Myometrial cell (primary cell): Measurements from ENCODE around the gene FOSL1. TPM values are rescaled to one million over a fixed set of nuclear protein-coding genes. Genes with fewer than 3 reads are reported as not detected.

Experiments
- total RNA-seq: library from RNA; depleted of rRNA; stranded (reverse); fragments of >200 nt; gene quantifications from 2 replicates; pipeline ENCODE4 v1.2.3, GENCODE V29; 2015

Gene FOSL1
- total RNA-seq: 31.4 and 37.2 TPM in 2 replicates

GRCh38 chr11:65900125-65900898 is at the start of gene FOSL1:
Gene FOSL1 (minus strand): TSS chr11:65900388. CDS start chr11:65900339, 49 bp downstream.

DNA sequence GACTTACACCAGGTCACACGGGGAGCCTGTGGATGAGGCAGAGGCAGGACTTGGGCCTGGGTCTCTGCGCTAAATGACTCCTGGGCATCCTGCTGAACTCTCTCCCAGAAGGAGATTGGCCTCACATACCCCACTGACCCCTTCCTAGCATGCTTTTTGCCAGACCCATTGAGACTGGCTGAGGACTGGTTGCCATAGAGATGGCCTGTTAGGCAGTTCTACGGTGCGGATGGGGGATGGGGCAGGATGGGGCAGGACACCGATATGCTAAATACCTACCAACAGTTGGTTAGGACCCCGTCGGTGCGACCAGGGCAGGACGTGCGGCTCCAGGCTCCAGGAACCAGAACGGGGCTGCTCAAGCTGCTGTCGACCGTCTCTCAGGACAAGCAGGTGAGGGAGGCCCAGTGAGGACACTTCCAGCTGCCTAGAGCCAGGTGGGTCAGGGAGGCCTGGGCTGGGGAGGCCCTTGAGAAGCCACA is 45.3 kb upstream of the FOSL1 start, which contains the start of gene TSGA10IP:
TSS of gene TSGA10IP (plus strand) at position 51 of the 482 bp plus-strand sequence. CDS start at position 247, 196 bp downstream.

GRCh38 chr11:65919141-65919572 is 19.0 kb upstream of the FOSL1 start, which contains the start of gene DRAP1:
Gene DRAP1 (plus strand): TSS chr11:65919426. CDS start chr11:65919502, 76 bp downstream.

DNA sequence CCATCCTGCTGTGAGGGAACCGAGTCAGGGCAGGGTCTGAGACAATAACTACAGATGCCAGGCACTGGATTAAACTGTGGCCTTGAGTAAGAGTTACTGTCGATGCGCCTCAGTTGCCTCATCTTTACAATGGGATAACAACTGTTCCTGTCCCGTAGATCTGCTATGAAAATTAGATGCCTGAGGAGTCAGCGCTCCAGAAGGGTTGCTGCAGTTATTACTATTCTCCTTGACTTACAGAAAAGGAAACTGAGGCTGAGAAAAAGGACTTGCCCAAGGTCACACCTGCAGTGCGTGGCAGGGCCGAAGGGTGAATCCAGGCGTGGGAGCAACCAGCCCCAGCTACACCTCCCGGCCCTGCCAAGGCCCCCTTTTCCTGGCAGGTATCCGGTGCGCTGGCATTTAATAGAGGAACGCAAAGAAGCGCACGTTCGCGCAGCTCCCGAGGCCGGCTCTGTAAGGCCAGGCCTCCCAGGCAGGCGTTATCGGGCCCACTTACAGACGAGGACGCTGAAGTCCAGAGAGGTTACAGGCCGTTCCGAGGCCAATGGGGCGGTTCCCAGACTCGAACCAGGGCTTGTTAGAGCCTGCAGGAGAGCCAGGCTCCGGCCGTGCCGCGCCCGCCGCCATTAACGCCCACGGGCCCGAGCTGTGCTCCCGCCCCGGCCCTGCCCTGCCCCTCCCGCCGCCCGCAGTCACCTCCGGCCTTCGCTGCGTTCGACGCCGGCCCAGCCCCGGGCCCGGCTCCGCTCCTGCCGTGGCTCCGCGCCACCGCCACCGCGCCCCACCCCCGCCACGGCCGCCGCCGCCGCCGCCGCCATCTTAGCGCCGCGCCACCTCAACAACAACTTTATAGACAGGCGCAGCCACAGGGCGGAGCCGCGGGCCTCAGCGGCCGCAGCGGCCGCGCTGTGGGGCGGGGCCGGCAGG is 18.3 kb upstream of the FOSL1 start, which contains the start of gene C11orf68:
TSS of gene C11orf68 (minus strand) at position 852 of the 930 bp plus-strand sequence. CDS start at position 821, 31 bp downstream.

GRCh38 chr11:65890324-65891218 is 9.6 kb downstream of the FOSL1 start, which contains the start of gene CCDC85B:
Gene CCDC85B (plus strand): TSS chr11:65890673. CDS start chr11:65890784, 111 bp downstream.

GRCh38 chr11:65888163-65888814 is 11.9 kb downstream of the FOSL1 start, which contains the start of gene FIBP:
Gene FIBP (minus strand): TSS chr11:65888471. CDS start chr11:65888418, 53 bp downstream.

DNA sequence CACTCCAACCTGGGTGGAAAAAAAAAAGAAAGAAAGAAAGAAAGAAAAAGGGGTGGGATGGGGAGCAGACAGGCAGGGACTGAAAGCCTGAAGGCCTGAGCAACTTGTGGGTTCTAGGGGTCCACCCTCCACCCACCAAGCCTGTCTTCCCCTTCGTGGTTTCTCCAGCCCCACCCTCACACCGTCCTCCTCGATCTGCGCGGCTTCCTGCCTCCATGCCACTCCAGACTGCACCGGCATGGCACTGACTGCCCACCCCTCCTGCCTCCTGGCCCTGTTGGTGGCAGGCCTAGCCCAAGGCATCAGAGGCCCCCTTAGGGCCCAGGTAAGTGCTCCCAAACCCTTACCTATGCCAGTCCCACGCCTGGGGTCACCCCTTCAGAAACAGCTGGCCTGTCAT is 20.6 kb downstream of the FOSL1 start, which contains the start of gene CTSW:
TSS of gene CTSW (plus strand) at position 221 of the 400 bp plus-strand sequence. CDS start at position 239, 18 bp downstream.

DNA sequence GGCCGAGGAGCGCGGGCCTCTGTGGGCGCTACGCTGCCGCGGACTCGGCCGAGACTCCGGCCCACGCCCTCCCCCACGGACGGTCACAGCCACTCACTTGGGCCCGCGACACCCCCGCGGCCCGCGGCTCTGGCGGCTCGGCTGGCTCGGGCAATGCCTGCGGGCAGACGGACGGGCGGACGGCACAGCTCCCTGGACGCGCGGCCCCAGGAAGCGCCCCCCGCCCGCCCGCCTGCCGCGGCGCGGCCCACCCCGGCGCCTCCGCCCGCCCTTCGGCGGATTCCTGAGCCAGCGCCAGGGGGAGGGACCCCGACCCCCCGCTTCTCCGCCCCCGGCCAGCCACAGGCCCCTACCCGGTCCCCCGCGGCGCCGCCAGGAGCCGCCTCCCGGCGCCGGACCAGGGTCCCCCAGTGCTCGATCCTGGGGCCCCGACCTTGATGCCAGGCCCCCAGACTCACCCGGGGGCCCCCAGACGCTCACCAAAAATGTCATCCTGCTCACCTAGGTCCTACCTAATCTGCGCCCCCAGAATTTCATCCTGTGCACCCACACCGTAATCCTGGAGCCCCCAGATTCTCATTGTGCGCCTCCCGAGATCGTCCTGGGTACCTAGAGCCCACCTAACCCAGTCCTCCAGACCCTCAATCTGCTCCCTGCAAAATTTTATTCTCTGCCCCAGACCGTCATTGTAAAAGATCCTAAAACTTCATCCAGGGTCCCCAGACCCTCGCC is 27.4 kb downstream of the FOSL1 start, which contains the start of gene EFEMP2:
TSS of gene EFEMP2 (minus strand) at position 215 of the 732 bp plus-strand sequence. CDS start 446 bp downstream, outside the sequence.

DNA sequence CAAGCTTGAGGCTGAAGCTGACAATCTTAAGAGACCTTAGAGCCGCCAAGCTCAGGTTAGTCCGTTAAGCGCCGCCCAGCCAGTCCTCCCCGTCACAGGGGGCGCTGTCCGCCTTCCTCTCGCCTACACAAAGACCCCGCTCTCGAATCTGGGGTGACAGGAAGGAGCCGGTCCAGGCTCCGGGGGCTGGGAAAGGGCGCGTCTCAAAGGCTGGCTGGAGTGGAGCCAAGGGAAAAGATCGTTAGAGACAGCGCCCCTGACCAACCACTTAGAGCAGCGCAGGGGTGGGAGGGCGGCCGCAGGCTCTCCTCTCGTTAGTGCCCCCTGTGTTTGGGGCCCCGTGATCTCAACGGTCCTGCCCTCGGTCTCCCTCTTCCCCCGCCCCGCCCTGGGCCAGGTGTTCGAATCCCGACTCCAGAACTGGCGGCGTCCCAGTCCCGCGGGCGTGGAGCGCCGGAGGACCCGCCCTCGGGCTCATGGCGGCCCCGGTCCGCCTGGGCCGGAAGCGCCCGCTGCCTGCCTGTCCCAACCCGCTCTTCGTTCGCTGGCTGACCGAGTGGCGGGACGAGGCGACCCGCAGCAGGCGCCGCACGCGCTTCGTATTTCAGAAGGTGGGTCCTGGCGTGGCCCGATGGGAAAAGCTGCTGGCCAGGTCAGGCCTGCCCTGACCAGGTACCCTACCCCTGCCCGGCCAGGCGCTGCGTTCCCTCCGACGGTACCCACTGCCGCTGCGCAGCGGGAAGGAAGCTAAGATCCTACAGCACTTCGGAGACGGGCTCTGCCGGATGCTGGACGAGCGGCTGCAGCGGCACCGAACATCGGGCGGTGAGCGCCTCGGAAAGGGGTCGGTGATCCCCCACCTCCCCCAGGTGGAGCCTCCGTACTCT is 39.7 kb downstream of the FOSL1 start, which contains the start of gene MUS81:
TSS of gene MUS81 (plus strand) at position 156 of the 887 bp plus-strand sequence. CDS start at position 477, 321 bp downstream.

DNA sequence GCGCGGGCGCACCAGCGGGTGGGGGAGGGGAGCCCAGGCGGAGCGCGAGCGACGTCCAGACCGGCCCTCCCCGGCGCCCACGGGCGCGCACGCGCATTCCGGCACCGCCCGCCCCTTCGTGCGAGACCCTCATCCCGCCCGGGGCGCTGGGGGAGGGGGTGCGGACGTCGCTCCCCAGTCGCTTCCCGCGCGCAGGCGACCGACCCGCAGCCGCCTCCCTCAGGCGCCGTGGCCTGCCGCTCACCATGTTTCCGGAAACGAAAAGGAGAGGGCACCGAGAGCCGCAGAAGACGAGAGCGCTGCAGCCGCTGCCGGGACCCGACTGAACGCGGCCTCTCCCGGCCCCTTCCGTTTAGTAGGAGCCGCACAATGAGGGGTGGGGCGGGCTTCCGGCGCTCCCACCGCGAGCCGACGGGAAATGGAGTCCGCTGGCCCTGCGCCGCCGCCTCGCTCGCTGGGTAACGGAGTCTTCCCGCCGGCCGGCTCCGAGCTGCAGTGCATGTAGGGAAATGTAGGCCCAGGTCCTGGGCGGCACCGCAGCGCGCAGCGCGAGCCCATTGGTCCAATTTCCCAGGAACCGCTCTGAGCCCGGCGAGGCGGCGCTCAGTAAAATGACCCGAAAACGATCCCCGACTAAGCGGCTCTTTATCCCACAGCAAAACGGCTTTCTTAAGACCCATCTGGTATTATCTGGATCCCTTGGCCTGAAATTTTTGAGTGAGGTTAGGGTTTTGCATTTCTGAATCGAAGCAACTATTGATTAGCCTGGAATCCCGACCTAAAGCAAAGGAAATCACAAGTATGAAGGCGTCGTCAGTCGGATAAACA is 42.1 kb downstream of the FOSL1 start, which contains the start of gene CFL1:
TSS of gene CFL1 (minus strand) at position 328 of the 828 bp plus-strand sequence. CDS start at position 247, 81 bp downstream.

Other genes with a start within 250 kb of the FOSL1 start
- 28.8 and 37.6 TPM in 2 replicates for gene RELA, start 237.5 kb downstream of the FOSL1 start, total RNA-seq
- 27.1 and 34.3 TPM in 2 replicates for gene KAT5, start 188.1 kb downstream of the FOSL1 start, total RNA-seq
- 81.2 and 103 TPM in 2 replicates for gene RNASEH2C, start 179.6 kb downstream of the FOSL1 start, total RNA-seq
- gene AP5B1, start 119.4 kb downstream of the FOSL1 start, total RNA-seq: 6.2 and 8.9 TPM in 2 replicates
- not detected in 2 replicates for gene OVOL1, start 113.3 kb downstream of the FOSL1 start, total RNA-seq
- gene SNX32, start 66.4 kb downstream of the FOSL1 start, total RNA-seq: 0.58 and 1.1 TPM in 2 replicates
- gene CFL1, start 42.2 kb downstream of the FOSL1 start, total RNA-seq: 1,937 and 2,041 TPM in 2 replicates
- gene MUS81, start 40.0 kb downstream of the FOSL1 start, total RNA-seq: 30.7 and 40.1 TPM in 2 replicates
- gene EFEMP2, start 27.6 kb downstream of the FOSL1 start, total RNA-seq: 140 and 198 TPM in 2 replicates
- 0.71 TPM in 1 of 2 replicates, not detected in the other for gene CTSW, start 20.6 kb downstream of the FOSL1 start, total RNA-seq
- gene FIBP, start 11.9 kb downstream of the FOSL1 start, total RNA-seq: 170 and 250 TPM in 2 replicates
- 117 and 142 TPM in 2 replicates for gene CCDC85B, start 9.7 kb downstream of the FOSL1 start, total RNA-seq
- gene C11orf68, start 18.7 kb upstream of the FOSL1 start, total RNA-seq: 13.5 and 24.5 TPM in 2 replicates
- gene DRAP1, start 19.0 kb upstream of the FOSL1 start, total RNA-seq: 405 and 416 TPM in 2 replicates
- not detected in 2 replicates for gene TSGA10IP, start 45.1 kb upstream of the FOSL1 start, total RNA-seq
- gene SART1, start 61.3 kb upstream of the FOSL1 start, total RNA-seq: 27.4 and 31.2 TPM in 2 replicates
- gene EIF1AD, start 101.8 kb upstream of the FOSL1 start, total RNA-seq: 26.8 and 39.3 TPM in 2 replicates
- gene BANF1, start 102.1 kb upstream of the FOSL1 start, total RNA-seq: 111 and 138 TPM in 2 replicates
- gene CST6, start 111.6 kb upstream of the FOSL1 start, total RNA-seq: not detected in 2 replicates
- 0.35 and 0.58 TPM in 2 replicates for gene CATSPER1, start 126.1 kb upstream of the FOSL1 start, total RNA-seq
- gene GAL3ST3, start 148.8 kb upstream of the FOSL1 start, total RNA-seq: not detected in 2 replicates
- gene SF3B2, start 152.0 kb upstream of the FOSL1 start, total RNA-seq: 182 and 206 TPM in 2 replicates
- gene PACS1, start 169.9 kb upstream of the FOSL1 start, total RNA-seq: 20.8 and 22.9 TPM in 2 replicates